Measurements from ENCODE around the gene RBM22.

RBM22 gene

DNA sequence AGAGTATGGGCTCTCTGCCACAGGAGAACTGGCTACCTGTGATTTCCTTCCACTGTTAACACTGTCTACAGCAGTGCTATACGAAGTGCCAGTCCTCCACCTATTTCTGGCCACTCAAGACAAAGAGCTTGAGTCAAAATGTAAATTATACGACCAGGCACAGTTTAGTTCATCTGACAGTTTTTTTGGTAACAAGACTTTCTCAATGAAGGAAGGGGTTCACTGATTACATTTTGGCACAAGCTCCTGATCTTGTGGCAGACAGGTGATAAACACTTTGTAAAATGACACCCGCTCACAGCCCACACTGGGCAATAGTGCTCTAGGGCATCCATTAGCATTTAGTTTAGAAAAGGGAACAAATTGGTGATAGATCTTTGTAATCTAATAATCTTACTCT lies 8.6 kb downstream of the RBM22 start:
- TF ChIP-seq YY1 (IDR thresholded peaks at IDR 0.05; ENCODE audit: low read depth) (no peak), EGR1 (IDR thresholded peaks at IDR 0.05) (no peak), NFIC (IDR thresholded peaks at IDR 0.05) (no peak), CEBPB (IDR thresholded peaks at IDR 0.05) (no peak), EP300 (IDR thresholded peaks at IDR 0.05; ENCODE audit: borderline replicate concordance) (no peak), REST (IDR thresholded peaks at IDR 0.05; ENCODE audit: low read depth) (no peak), CREB1 (IDR thresholded peaks at IDR 0.05; ENCODE audit: low read depth) (no peak), RAD21 (IDR thresholded peaks at IDR 0.05; ENCODE audit: low read depth) (no peak), TAF1 (IDR thresholded peaks at IDR 0.05; ENCODE audit: low read depth) (no peak), ZBTB7A (IDR thresholded peaks at IDR 0.05; ENCODE audit: low read depth) (no peak), TEAD4 (IDR thresholded peaks at IDR 0.05) (no peak), TCF12 (IDR thresholded peaks at IDR 0.05; ENCODE audit: low read depth) (no peak), FOXM1 (IDR thresholded peaks at IDR 0.05; ENCODE audit: borderline replicate concordance, low read depth) (no peak)
- TF ChIP-seq, protein P1, sequence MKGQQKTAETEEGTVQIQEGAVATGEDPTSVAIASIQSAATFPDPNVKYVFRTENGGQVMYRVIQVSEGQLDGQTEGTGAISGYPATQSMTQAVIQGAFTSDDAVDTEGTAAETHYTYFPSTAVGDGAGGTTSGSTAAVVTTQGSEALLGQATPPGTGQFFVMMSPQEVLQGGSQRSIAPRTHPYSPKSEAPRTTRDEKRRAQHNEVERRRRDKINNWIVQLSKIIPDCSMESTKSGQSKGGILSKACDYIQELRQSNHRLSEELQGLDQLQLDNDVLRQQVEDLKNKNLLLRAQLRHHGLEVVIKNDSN (IDR thresholded peaks at IDR 0.05) = no peak

DNA sequence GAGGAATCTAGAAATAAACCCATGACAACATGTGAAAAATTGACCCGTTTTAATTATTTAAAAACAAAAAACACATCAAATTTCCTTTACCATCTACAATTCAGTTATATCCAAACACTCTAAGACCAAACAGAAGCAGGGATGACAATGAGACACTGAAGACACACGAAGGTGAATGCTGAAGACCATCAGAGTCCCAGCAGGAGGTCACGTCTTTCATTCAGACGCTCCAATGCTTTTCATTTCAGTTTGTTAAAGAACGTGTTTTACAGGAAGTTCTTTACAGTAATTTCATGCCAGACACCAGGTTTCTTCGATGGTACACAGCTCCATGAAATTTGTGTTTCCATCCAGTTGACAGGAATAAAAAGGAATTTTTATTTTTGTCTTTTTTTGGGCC lies 10.1 kb downstream of the RBM22 start:
- TF ChIP-seq CEBPB (IDR thresholded peaks at IDR 0.05) (no peak), TCF12 (IDR thresholded peaks at IDR 0.05; ENCODE audit: low read depth) (no peak), YY1 (IDR thresholded peaks at IDR 0.05; ENCODE audit: low read depth) (no peak), NFIC (IDR thresholded peaks at IDR 0.05) (no peak), EGR1 (IDR thresholded peaks at IDR 0.05) (no peak), TAF1 (IDR thresholded peaks at IDR 0.05; ENCODE audit: low read depth) (no peak), REST (IDR thresholded peaks at IDR 0.05; ENCODE audit: low read depth) (no peak)

GRCh38 chr5:150689120-150689519 lies 11.7 kb downstream of the RBM22 start:
- TF ChIP-seq CREB1 (IDR thresholded peaks at IDR 0.05; ENCODE audit: low read depth) (no peak), TEAD4 (IDR thresholded peaks at IDR 0.05) (no peak), FOXM1 (IDR thresholded peaks at IDR 0.05; ENCODE audit: borderline replicate concordance, low read depth) (no peak)

- TF ChIP-seq, protein P1 (IDR thresholded peaks at IDR 0.05) = no peak
- TF ChIP-seq EGR1 (IDR thresholded peaks at IDR 0.05) (no peak), RAD21 (IDR thresholded peaks at IDR 0.05; ENCODE audit: low read depth) (no peak), CREB1 (IDR thresholded peaks at IDR 0.05; ENCODE audit: low read depth) (no peak), NFIC (IDR thresholded peaks at IDR 0.05) (no peak), TCF12 (IDR thresholded peaks at IDR 0.05; ENCODE audit: low read depth) (no peak), TAF1 (IDR thresholded peaks at IDR 0.05; ENCODE audit: low read depth) (no peak), REST (IDR thresholded peaks at IDR 0.05; ENCODE audit: low read depth) (no peak), FOXM1 (IDR thresholded peaks at IDR 0.05; ENCODE audit: borderline replicate concordance, low read depth) (no peak), EP300 (IDR thresholded peaks at IDR 0.05; ENCODE audit: borderline replicate concordance) (no peak), CEBPB (IDR thresholded peaks at IDR 0.05) (no peak), TEAD4 (IDR thresholded peaks at IDR 0.05) (no peak), YY1 (IDR thresholded peaks at IDR 0.05; ENCODE audit: low read depth) (no peak)
- TF ChIP-seq, protein P2, sequence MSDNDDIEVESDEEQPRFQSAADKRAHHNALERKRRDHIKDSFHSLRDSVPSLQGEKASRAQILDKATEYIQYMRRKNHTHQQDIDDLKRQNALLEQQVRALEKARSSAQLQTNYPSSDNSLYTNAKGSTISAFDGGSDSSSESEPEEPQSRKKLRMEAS (IDR thresholded peaks at IDR 0.05) = no peak
Measured at GRCh38 chr5:150676578-150676977, 24.3 kb downstream of the RBM22 start.

GRCh38 chr5:150675069-150675468 lies 25.8 kb downstream of the RBM22 start:
- TF ChIP-seq, protein P1 (IDR thresholded peaks at IDR 0.05) = no peak
- TF ChIP-seq RAD21 (IDR thresholded peaks at IDR 0.05; ENCODE audit: low read depth) (no peak), REST (IDR thresholded peaks at IDR 0.05; ENCODE audit: low read depth) (no peak), CEBPB (IDR thresholded peaks at IDR 0.05) (no peak), NFIC (IDR thresholded peaks at IDR 0.05) (no peak), EGR1 (IDR thresholded peaks at IDR 0.05) (no peak), EP300 (IDR thresholded peaks at IDR 0.05; ENCODE audit: borderline replicate concordance) (no peak), YY1 (IDR thresholded peaks at IDR 0.05; ENCODE audit: low read depth) (no peak), TEAD4 (IDR thresholded peaks at IDR 0.05) (no peak), TAF1 (IDR thresholded peaks at IDR 0.05; ENCODE audit: low read depth) (no peak), ZBTB7A (IDR thresholded peaks at IDR 0.05; ENCODE audit: low read depth) (no peak), CREB1 (IDR thresholded peaks at IDR 0.05; ENCODE audit: low read depth) (no peak), FOXM1 (IDR thresholded peaks at IDR 0.05; ENCODE audit: borderline replicate concordance, low read depth) (no peak), TCF12 (IDR thresholded peaks at IDR 0.05; ENCODE audit: low read depth) (no peak)
- TF ChIP-seq, protein P2 (IDR thresholded peaks at IDR 0.05) = no peak
